Mammary epithelial cell (primary cell): ENCODE measurements around the gene MED9.

Experiments used
- CTCF ChIP-seq, 2 donors: IDR thresholded peaks in 1 of 2; conservative IDR thresholded peaks in 1 of 2; 2 replicates each; pipeline ENCODE4 v1.5.1; 2011 to 2012; ENCODE audit warnings: inconsistent platforms in 2 of 2, low read length in 2 of 2, mild to moderate bottlenecking in 2 of 2, control low read depth in 1 of 2, low read depth in 1 of 2; ENCODE audit not compliant: insufficient read depth in 1 of 2; ENCODE audit errors: extremely low read depth in 1 of 2
- EZH2 ChIP-seq: IDR thresholded peaks from 2 replicates; pipeline ENCODE4 v1.6.1; 2012; ENCODE audit warnings: low read length, inconsistent platforms, borderline replicate concordance

- TF ChIP-seq CTCF (conservative IDR thresholded peaks at IDR 0.05 in 1 of 2, IDR thresholded peaks at IDR 0.05 in 1 of 2; ENCODE audit: extremely low read depth in 1 of 2, insufficient read depth in 1 of 2, low read depth in 1 of 2, low read length in 2 of 2) (no peak), EZH2 (no peak)
Measured at GRCh38 chr17:17437893-17438292, 38.9 kb upstream of the MED9 start.
